Right lobe of liver (tissue), 6 donors: Measurements from ENCODE around the gene LAMB3. TPM values are rescaled to one million over a fixed set of nuclear protein-coding genes. Genes with fewer than 3 reads are reported as not detected.

Experiments used
- ATAC-seq, 4 donors: fragments of 200-7000 bp; cut with Tn5 transposase; one replicate each; pipeline ENCODE4 v1.9.1; 2020; ENCODE audit warnings: mild to moderate bottlenecking in 4 of 4, moderate library complexity in 4 of 4
- DNase-seq, 3 donors: peaks; one replicate each; pipeline ENCODE4 v3.0.0-alpha.2; 2020
- H3K27ac ChIP-seq, 3 donors: fragments of 200-600 bp; one replicate each; pipeline ENCODE4 v1.8.0; 2022
- H3K27me3 ChIP-seq, 2 donors: fragments of 200-600 bp; one replicate each; pipeline ENCODE4 v1.8.0; 2022
- H3K36me3 ChIP-seq, 4 donors: fragments of 200-600 bp; sonication (generic) in 1 of 4; one replicate each; pipeline versions ENCODE4 v1.5.1 to v1.8.0; 2017 to 2022; ENCODE audit warnings: control low read depth in 1 of 4
- H3K4me1 ChIP-seq, 4 donors: fragments of 200-600 bp; sonication (generic) in 1 of 4; one replicate each; pipeline versions ENCODE4 v1.5.1 to v1.8.0; 2017 to 2022; ENCODE audit warnings: control low read depth in 1 of 4
- H3K4me3 ChIP-seq, 3 donors: fragments of 200-600 bp; one replicate each; pipeline ENCODE4 v1.8.0; 2022
- H3K9me3 ChIP-seq, 4 donors: fragments of 200-600 bp; sonication (generic) in 1 of 4; one replicate each; pipeline versions ENCODE4 v1.5.1 to v1.8.0; 2017 to 2022; ENCODE audit warnings: control low read depth in 1 of 4
- CTCF ChIP-seq, 4 donors: fragments of 200-600 bp in 3 of 4; fragments of 450-650 bp in 1 of 4; IDR thresholded peaks; one replicate each; pipeline versions ENCODE4 v1.5.1 to v1.8.0; 2016 to 2022; ENCODE audit warnings: antibody characterized with exemption in 4 of 4, mild to moderate bottlenecking in 2 of 4
- POLR2A ChIP-seq: fragments of 450-650 bp; IDR thresholded peaks from one replicate; pipeline ENCODE4 v1.6.1; 2017; ENCODE audit warnings: antibody characterized with exemption, mild to moderate bottlenecking
- WGBS: methylation state at CpG from one replicate; pipeline ENCODE4 v1.1.6; 2018; ENCODE audit warnings: low coverage, low lambda C conversion rate; ENCODE audit not compliant: insufficient coverage; ENCODE audit errors: missing lambda C conversion rate; 5-methylcytosine and 5-hydroxymethylcytosine counted together
- intact Hi-C, 2 donors: fragments of 100-400 bp; cut with DNase I; formaldehyde crosslinking; loops; one replicate each; pipeline versions ENCODE4 v1.11.2 to v1.14.1; 2022
- total RNA-seq, 6 experiments: library from RNA; depleted of rRNA in 2 of 6; stranded (reverse); fragments of >200 nt in 2 of 6; fragmentation: NEBNext Ultra II Directional in 3 of 6; extraction: Animal tissue kit (Norgen Biotek cat#: 25700) in 3 of 6; gene quantifications; one replicate each; pipeline versions ENCODE4 v1.1.0 to v1.2.4, GENCODE V29; 2016 to 2023
- donor health status: DM: no; HTN: yes; CAD: no.
- donor health status: DM: no; HTN: no; CAD: no.
- donor health status: DM: no; HTN: no; CAD: no.
- donor health status: DM: no; HTN: yes; CAD: no.
- donor health status: DM: no; HTN: yes; CAD: no.

The LAMB3 gene
- total RNA-seq, 6 experiments from 2014 or later: 5.0 to 14.6 (median 8.4) TPM

GRCh38 chr1:209583408-209583807 is 68.8 kb downstream of the LAMB3 start, which contains the start of gene CAMK1G:
Gene CAMK1G, plus strand, starts transcription at chr1:209583714. Its CDS starts 11,270 bp downstream, at chr1:209594984.
- TF ChIP-seq CTCF (IDR thresholded peaks at IDR 0.05) (no peak), POLR2A (no peak)
- DNase-seq (no peak), ATAC-seq (peak in 2 of 4 donors; percentile 18 to 31)
- Histone ChIP-seq H3K27me3 (peaks cover 0 to 8% of the 10 kb centered on the region in 2 donors), H3K27ac (no peak within 1 kb of the TSS), H3K4me1 (peaks cover 0 to 6% (median 3%) of the 10 kb centered on the region in 4 donors), H3K4me3 (no peak within 1 kb of the TSS), H3K9me3 (no peaks in the 10 kb centered on the region), H3K36me3 (no peaks in the 10 kb centered on the region)
- intact Hi-C loops: loop anchor here (5.0 to 10.0 kb wide), 2 partner anchors 101 to 104 kb away; no protein-coding TSS in a partner anchor
- WGBS: 23% methylated on average over 6 of the region's 6 CpGs

- peaks cover 0 to 4% of the 10 kb centered on the region in 2 donors for H3K27me3 ChIP-seq
- H3K27ac ChIP-seq: no peak overlapping the region
- no peak overlapping the region for H3K4me3 ChIP-seq
- 83% methylated on average over 1 of the region's 2 CpGs for WGBS
- DNase-seq (no peak), ATAC-seq (no peak)
- intact Hi-C loops: loop anchor here (5.0 to 10.0 kb wide), 2 partner anchors 104 to 107 kb away; no protein-coding TSS in a partner anchor
- H3K36me3 ChIP-seq: no peaks in the 10 kb centered on the region
- TF ChIP-seq POLR2A (no peak), CTCF (IDR thresholded peaks at IDR 0.05) (no peak)
- no peaks in the 10 kb centered on the region for H3K9me3 ChIP-seq
- H3K4me1 ChIP-seq: peaks cover 0 to 6% (median 2%) of the 10 kb centered on the region in 4 donors
Observed at GRCh38 chr1:209580577-209580976, 71.6 kb downstream of the LAMB3 start.

- no peaks in the 10 kb centered on the region for H3K36me3 ChIP-seq
- DNase-seq: no peak
- H3K4me1 ChIP-seq: peaks cover 0 to 2% (median 0%) of the 10 kb centered on the region in 4 donors
- H3K9me3 ChIP-seq: no peaks in the 10 kb centered on the region
- intact Hi-C loops: loop anchor here in 1 of 2 donors (10.0 kb wide), 1 partner anchor 47 kb away; no protein-coding TSS in a partner anchor
- no peak for TF ChIP-seq POLR2A
- TF ChIP-seq CTCF (IDR thresholded peaks at IDR 0.05): no peak
- H3K27me3 ChIP-seq: no peaks in the 10 kb centered on the region
- H3K4me3 ChIP-seq: no peak overlapping the region
- ATAC-seq: peak in 2 of 4 donors; percentile 24 to 45
- 64% methylated on average over 2 of the region's 3 CpGs for WGBS
- no peak overlapping the region for H3K27ac ChIP-seq
Observed at GRCh38 chr1:209577346-209577745, 74.9 kb downstream of the LAMB3 start.

GRCh38 chr1:209576392-209577197 is 75.6 kb downstream of the LAMB3 start:
- TF ChIP-seq POLR2A (no peak), CTCF (IDR thresholded peaks at IDR 0.05) (peak; percentile 94 to 98 (median 98))
- ATAC-seq: peak; percentile 99 to 100 (median 100)
- intact Hi-C loops: loop anchor here in 1 of 2 donors (10.0 kb wide), 1 partner anchor 48 kb away; no protein-coding TSS in a partner anchor
- H3K27ac ChIP-seq: no peak overlapping the region
- no peak overlapping the region for H3K4me3 ChIP-seq
- peaks cover 0 to 2% (median 0%) of the 10 kb centered on the region in 4 donors for H3K4me1 ChIP-seq
- peak; percentile 83 to 86 (median 83) for DNase-seq
- WGBS: 19% methylated on average over 10 of the region's 12 CpGs
- H3K36me3 ChIP-seq: no peaks in the 10 kb centered on the region
- no peaks in the 10 kb centered on the region for H3K9me3 ChIP-seq
- no peaks in the 10 kb centered on the region for H3K27me3 ChIP-seq
